ENCODE measurements around the gene NFASC. TPM values are rescaled to one million over a fixed set of nuclear protein-coding genes. Genes with fewer than 3 reads are reported as not detected.

Gene NFASC
- total RNA-seq, 4 donors from 2014 or later: 7.9 to 68.7 (median 32.7) TPM

DNA sequence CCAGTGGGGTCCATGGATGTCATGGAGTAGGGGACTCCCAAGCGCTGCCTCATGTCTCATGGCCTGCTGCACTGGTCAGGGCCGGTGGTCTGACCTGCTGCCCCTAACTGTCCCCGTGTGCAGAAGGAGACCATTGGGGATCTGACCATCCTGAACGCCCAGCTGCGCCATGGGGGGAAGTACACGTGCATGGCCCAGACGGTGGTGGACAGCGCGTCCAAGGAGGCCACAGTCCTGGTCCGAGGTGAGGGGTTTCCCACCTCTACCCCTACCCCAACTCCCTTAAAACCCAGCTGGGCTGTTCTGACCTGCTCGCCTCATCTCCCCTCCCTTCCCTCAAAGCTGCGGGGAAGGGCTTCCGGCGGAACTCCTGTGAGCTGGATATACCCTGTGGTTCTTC, 195.0 kb downstream of the NFASC start:
- Histone ChIP-seq H3K9me3 (no peaks in the 10 kb centered on the region), H3K36me3 (no peaks in the 10 kb centered on the region), H3K4me1 (no peaks in the 10 kb centered on the region), H3K27ac (no peak overlapping the region), H3K27me3 (no peaks in the 10 kb centered on the region), H3K4me3 (no peak overlapping the region)
- intact Hi-C loops (cut with DNase I; ENCODE audit: low total_unique reads): no loop called here
- no peak for DNase-seq
- TF ChIP-seq POLR2A (IDR thresholded peaks at IDR 0.05): no peak
- TF ChIP-seq, protein P1, sequence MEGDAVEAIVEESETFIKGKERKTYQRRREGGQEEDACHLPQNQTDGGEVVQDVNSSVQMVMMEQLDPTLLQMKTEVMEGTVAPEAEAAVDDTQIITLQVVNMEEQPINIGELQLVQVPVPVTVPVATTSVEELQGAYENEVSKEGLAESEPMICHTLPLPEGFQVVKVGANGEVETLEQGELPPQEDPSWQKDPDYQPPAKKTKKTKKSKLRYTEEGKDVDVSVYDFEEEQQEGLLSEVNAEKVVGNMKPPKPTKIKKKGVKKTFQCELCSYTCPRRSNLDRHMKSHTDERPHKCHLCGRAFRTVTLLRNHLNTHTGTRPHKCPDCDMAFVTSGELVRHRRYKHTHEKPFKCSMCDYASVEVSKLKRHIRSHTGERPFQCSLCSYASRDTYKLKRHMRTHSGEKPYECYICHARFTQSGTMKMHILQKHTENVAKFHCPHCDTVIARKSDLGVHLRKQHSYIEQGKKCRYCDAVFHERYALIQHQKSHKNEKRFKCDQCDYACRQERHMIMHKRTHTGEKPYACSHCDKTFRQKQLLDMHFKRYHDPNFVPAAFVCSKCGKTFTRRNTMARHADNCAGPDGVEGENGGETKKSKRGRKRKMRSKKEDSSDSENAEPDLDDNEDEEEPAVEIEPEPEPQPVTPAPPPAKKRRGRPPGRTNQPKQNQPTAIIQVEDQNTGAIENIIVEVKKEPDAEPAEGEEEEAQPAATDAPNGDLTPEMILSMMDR (IDR thresholded peaks at IDR 0.05): no peak

DNA sequence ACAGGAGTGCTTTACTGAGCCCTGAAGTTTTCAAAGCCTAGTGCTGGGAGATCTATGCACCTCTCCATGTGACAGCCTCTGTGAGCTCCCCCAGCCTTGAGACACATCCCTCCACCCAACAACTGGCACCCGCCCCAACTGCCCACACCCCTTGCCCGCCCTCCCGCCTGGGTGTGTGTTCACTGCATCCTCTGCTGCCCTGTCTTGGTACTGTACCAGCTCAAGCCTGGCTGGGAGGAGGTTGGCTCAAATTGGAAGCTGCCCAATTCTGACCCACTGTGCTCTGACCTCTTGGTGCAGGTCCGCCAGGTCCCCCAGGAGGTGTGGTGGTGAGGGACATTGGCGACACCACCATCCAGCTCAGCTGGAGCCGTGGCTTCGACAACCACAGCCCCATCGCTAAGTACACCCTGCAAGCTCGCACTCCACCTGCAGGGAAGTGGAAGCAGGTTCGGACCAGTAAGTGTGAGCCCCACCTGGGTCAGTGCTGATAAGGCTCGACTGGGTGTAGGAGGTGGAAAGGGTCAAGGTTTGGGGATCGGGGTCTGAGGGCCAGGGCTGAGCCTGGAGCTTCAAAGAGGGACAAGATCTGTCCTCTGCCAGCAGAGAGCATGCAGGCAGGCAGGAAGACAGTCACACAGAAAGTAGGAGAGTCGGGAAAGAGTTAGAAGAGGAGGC, 195.6 kb downstream of the NFASC start:
- Histone ChIP-seq H3K4me1 (no peaks in the 10 kb centered on the region), H3K9me3 (no peaks in the 10 kb centered on the region), H3K36me3 (no peaks in the 10 kb centered on the region), H3K27me3 (no peaks in the 10 kb centered on the region), H3K27ac (no peak overlapping the region), H3K4me3 (no peak overlapping the region)
- DNase-seq: no peak
- TF ChIP-seq, protein P1 (IDR thresholded peaks at IDR 0.05): no peak
- no peak for TF ChIP-seq POLR2A (IDR thresholded peaks at IDR 0.05)
- intact Hi-C loops (cut with DNase I; ENCODE audit: low total_unique reads): no loop called here

DNA sequence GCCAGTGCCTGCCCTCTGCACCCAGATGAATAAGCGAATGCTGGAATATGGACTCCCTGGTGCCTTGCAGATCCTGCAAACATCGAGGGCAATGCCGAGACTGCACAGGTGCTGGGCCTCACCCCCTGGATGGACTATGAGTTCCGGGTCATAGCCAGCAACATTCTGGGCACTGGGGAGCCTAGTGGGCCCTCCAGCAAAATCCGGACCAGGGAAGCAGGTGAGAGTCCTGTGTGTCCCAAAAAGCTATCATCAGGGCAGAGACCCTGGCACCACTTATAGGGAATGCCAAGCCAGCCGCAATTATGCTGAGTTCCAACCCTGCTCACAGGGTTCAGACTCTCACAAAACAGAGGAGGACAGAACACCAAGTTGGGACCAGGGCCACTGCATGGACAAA, 196.4 kb downstream of the NFASC start:
- Histone ChIP-seq H3K9me3 (no peaks in the 10 kb centered on the region), H3K4me1 (no peaks in the 10 kb centered on the region), H3K4me3 (no peak overlapping the region), H3K27ac (no peak overlapping the region), H3K27me3 (no peaks in the 10 kb centered on the region), H3K36me3 (no peaks in the 10 kb centered on the region)
- DNase-seq: no peak
- intact Hi-C loops (cut with DNase I; ENCODE audit: low total_unique reads): no loop called here
- TF ChIP-seq, protein P1 (IDR thresholded peaks at IDR 0.05): no peak
- no peak for TF ChIP-seq POLR2A (IDR thresholded peaks at IDR 0.05)

DNA sequence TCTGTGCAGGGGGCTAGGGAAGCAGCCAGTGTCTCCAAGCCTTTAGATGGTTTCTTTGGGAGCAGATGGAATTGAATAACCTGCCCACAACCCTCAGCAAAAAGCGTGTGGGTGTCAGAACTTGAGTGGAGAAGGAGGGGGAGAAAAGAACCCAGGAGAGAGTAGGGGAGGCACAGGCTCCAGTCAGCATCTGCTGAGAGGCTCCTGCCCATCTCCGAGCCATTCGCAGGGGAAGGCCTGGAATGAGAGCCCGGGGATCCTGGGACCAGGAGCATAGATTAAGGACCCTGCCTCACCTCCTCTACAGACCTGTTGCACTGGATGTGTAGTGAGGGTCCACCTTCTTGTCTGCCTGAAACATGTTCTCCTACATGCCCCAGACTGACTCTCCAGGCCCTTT, 197.3 kb downstream of the NFASC start:
- TF ChIP-seq, protein P1 (IDR thresholded peaks at IDR 0.05): no peak
- TF ChIP-seq POLR2A (IDR thresholded peaks at IDR 0.05): no peak
- intact Hi-C loops (cut with DNase I; ENCODE audit: low total_unique reads): no loop called here
- no peaks in the 10 kb centered on the region for H3K27me3 ChIP-seq

DNA sequence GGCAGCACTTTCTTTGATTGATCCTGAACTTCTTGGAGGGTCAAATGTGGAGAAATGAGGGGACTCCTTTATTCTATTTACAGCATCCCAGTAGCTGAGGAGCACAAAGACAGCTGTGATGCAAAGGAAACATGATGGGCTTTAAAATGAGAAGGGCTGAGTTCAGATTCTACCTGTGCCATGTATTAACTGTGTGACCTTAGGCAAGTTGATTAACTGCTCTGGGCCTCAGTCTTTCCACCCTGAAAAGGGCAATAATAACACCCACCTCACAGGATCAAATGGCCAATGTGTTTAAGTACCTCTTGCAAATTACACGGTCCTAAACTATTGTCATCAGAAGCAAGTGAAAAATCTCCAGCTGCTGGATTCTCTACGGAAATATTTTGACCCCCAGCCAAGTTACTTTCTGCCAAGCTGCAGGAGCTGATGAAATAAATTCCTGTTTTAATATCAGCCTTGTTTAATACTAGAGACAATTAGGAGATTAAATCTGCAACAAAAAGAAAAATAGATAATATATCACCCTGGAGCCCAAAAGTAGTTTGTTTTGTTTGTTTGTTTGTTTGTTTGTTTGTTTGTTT, 197.9 kb downstream of the NFASC start:
- Histone ChIP-seq H3K4me3 (no peak overlapping the region), H3K4me1 (no peaks in the 10 kb centered on the region), H3K27ac (no peak overlapping the region), H3K36me3 (no peaks in the 10 kb centered on the region), H3K27me3 (no peaks in the 10 kb centered on the region), H3K9me3 (no peaks in the 10 kb centered on the region)
- intact Hi-C loops (cut with DNase I; ENCODE audit: low total_unique reads): no loop called here
- TF ChIP-seq POLR2A (IDR thresholded peaks at IDR 0.05): no peak
- TF ChIP-seq, protein P1 (IDR thresholded peaks at IDR 0.05): no peak
- DNase-seq: no peak

More for the DNA sequence above, 197.3 kb downstream of the NFASC start:
- H3K36me3 ChIP-seq: no peaks in the 10 kb centered on the region
- no peak for DNase-seq
- no peak overlapping the region for H3K4me3 ChIP-seq
- no peak overlapping the region for H3K27ac ChIP-seq
- H3K4me1 ChIP-seq: no peaks in the 10 kb centered on the region
- no peaks in the 10 kb centered on the region for H3K9me3 ChIP-seq
